Adipocyte (in vitro differentiated cells): Measurements from ENCODE around the gene GUSB.
"Not testable (repeated sequence)": the region's sequence is repeated elsewhere in the genome, so short reads cannot be mapped to it uniquely, and the experiment has no call there.

Source experiments
- DNase-seq: peaks from one replicate; pipeline ENCODE4 v3.0.0-alpha.2; 2015; ENCODE audit warnings: low read depth
- H3K27me3 ChIP-seq: replicated peaks from 2 replicates; pipeline ENCODE4 v1.7.0; 2013; ENCODE audit warnings: mild to moderate bottlenecking, low read length, moderate library complexity; ENCODE audit not compliant: control insufficient read depth, insufficient read depth
- H3K36me3 ChIP-seq: 2 replicates; pipeline ENCODE4 v1.7.0; 2013; ENCODE audit warnings: low read length, mild to moderate bottlenecking, moderate library complexity; ENCODE audit not compliant: control insufficient read depth, insufficient read depth, severe bottlenecking
- H3K4me1 ChIP-seq: 2 replicates; pipeline ENCODE4 v1.7.0; 2013; ENCODE audit warnings: mild to moderate bottlenecking, low read length, moderate library complexity; ENCODE audit not compliant: control insufficient read depth, insufficient read depth
- H3K4me3 ChIP-seq: 2 replicates; pipeline ENCODE4 v1.7.0; 2013; ENCODE audit warnings: mild to moderate bottlenecking, low read length, moderate library complexity
- H3K9ac ChIP-seq: 2 replicates; pipeline ENCODE4 v1.7.0; 2013; ENCODE audit warnings: mild to moderate bottlenecking, low read length, moderate library complexity
- H3K9me3 ChIP-seq: 2 replicates; pipeline ENCODE4 v1.7.0; 2013; ENCODE audit warnings: mild to moderate bottlenecking, low read length, moderate library complexity; ENCODE audit not compliant: control insufficient read depth

The GUSB gene

GRCh38 chr7:65953890-65954450, 28.0 kb downstream of the GUSB start:
- no peak for DNase-seq
- Histone ChIP-seq H3K4me1 (peaks cover 4% of the 10 kb centered on the region), H3K9me3 (no peaks in the 10 kb centered on the region), H3K4me3 (no peak overlapping the region), H3K27me3 (no peaks in the 10 kb centered on the region), H3K9ac (no peak overlapping the region), H3K36me3 (peaks cover 66% of the 10 kb centered on the region)

GRCh38 chr7:65953001-65953720, 28.9 kb downstream of the GUSB start:
- DNase-seq = no peak
- H3K27me3 ChIP-seq = no peaks in the 10 kb centered on the region
- no peaks in the 10 kb centered on the region for H3K9me3 ChIP-seq
- H3K36me3 ChIP-seq = peaks cover 58% of the 10 kb centered on the region
- H3K4me1 ChIP-seq = peaks cover 4% of the 10 kb centered on the region
- no peak overlapping the region for H3K4me3 ChIP-seq
- H3K9ac ChIP-seq = no peak overlapping the region

- DNase-seq = no peak
- Histone ChIP-seq H3K9me3 (no peaks in the 10 kb centered on the region), H3K9ac (no peak overlapping the region), H3K4me1 (peaks cover 4% of the 10 kb centered on the region), H3K4me3 (no peak overlapping the region), H3K27me3 (no peaks in the 10 kb centered on the region), H3K36me3 (peaks cover 46% of the 10 kb centered on the region)
Measured at GRCh38 chr7:65951837-65952578, 30.0 kb downstream of the GUSB start.

GRCh38 chr7:65946904-65947303, 35.1 kb downstream of the GUSB start:
- DNase-seq = peak; percentile 25
- Histone ChIP-seq H3K36me3 (peaks cover 7% of the 10 kb centered on the region), H3K4me3 (no peak overlapping the region), H3K27me3 (no peaks in the 10 kb centered on the region), H3K9ac (no peak overlapping the region), H3K9me3 (no peaks in the 10 kb centered on the region), H3K4me1 (peaks cover 2% of the 10 kb centered on the region)

- H3K36me3 ChIP-seq = peaks cover 11% of the 10 kb centered on the region
- not testable (repeated sequence) for H3K9ac ChIP-seq, H3K4me3 ChIP-seq, DNase-seq, H3K27me3 ChIP-seq, H3K4me1 ChIP-seq, H3K9me3 ChIP-seq
Measured at GRCh38 chr7:65945787-65946186, 36.2 kb downstream of the GUSB start.

GRCh38 chr7:65938336-65938895, 43.6 kb downstream of the GUSB start:
- Histone ChIP-seq H3K36me3 (peaks cover 42% of the 10 kb centered on the region), H3K4me1 (peaks cover 16% of the 10 kb centered on the region), H3K27me3 (no peaks in the 10 kb centered on the region), H3K4me3 (no peak overlapping the region), H3K9ac (no peak overlapping the region), H3K9me3 (no peaks in the 10 kb centered on the region)
- peak; percentile 41 for DNase-seq

- no peak for DNase-seq
- Histone ChIP-seq H3K9me3 (no peaks in the 10 kb centered on the region), H3K36me3 (peaks cover 42% of the 10 kb centered on the region)
Measured at GRCh38 chr7:65937296-65937695, 44.7 kb downstream of the GUSB start.

GRCh38 chr7:65931685-65932084, 50.3 kb downstream of the GUSB start:
- Histone ChIP-seq H3K4me1 (peaks cover 7% of the 10 kb centered on the region), H3K9ac (no peak overlapping the region), H3K27me3 (no peaks in the 10 kb centered on the region), H3K36me3 (peaks cover 11% of the 10 kb centered on the region), H3K4me3 (no peak overlapping the region), H3K9me3 (no peaks in the 10 kb centered on the region)
- DNase-seq = no peak

More at GRCh38 chr7:65937296-65937695, 44.7 kb downstream of the GUSB start:
- Histone ChIP-seq H3K27me3 (no peaks in the 10 kb centered on the region), H3K4me1 (peaks cover 16% of the 10 kb centered on the region), H3K4me3 (no peak overlapping the region), H3K9ac (no peak overlapping the region)

GRCh38 chr7:65927489-65928448, 54.2 kb downstream of the GUSB start:
- H3K4me1 ChIP-seq = peaks cover 4% of the 10 kb centered on the region
- no peaks in the 10 kb centered on the region for H3K9me3 ChIP-seq
- no peak overlapping the region for H3K9ac ChIP-seq
- H3K27me3 ChIP-seq = no peaks in the 10 kb centered on the region
- H3K4me3 ChIP-seq = no peak overlapping the region
- H3K36me3 ChIP-seq = peaks cover 20% of the 10 kb centered on the region
- no peak for DNase-seq

- Histone ChIP-seq H3K4me3 (no peak overlapping the region), H3K36me3 (peaks cover 23% of the 10 kb centered on the region), H3K4me1 (peaks cover 2% of the 10 kb centered on the region)
Measured at GRCh38 chr7:65926588-65926987, 55.4 kb downstream of the GUSB start.

More at GRCh38 chr7:65926588-65926987, 55.4 kb downstream of the GUSB start:
- no peak for DNase-seq
- no peaks in the 10 kb centered on the region for H3K27me3 ChIP-seq
- no peak overlapping the region for H3K9ac ChIP-seq
- no peaks in the 10 kb centered on the region for H3K9me3 ChIP-seq
